A549 (cell line): ENCODE measurements around the gene LOC128125822.

Experiments
- CHD2 ChIP-seq: fragments of 150-350 bp; IDR thresholded peaks from 2 replicates; pipeline ENCODE4 v1.6.1; 2014; ENCODE audit warnings: low read length; ENCODE audit not compliant: partially characterized antibody
- JUNB ChIP-seq: fragments of >200 bp; sonication (Bioruptor Twin); formaldehyde crosslinking; IDR thresholded peaks from 2 replicates; pipeline ENCODE4 v1.6.1; 2016
- POLR2A ChIP-seq: IDR thresholded peaks from 2 replicates; pipeline ENCODE4 v1.6.1; 2012; ENCODE audit warnings: mild to moderate bottlenecking, low read length
- TF ChIP-seq, protein P1 (sequence below): fragments of >200 bp; sonication (Bioruptor Twin); formaldehyde crosslinking; IDR thresholded peaks from 3 replicates; pipeline ENCODE4 v1.5.1; 2016
- TF ChIP-seq, protein P2 (sequence below): IDR thresholded peaks from 2 replicates; pipeline ENCODE4 v1.6.1; 2012

DNA sequence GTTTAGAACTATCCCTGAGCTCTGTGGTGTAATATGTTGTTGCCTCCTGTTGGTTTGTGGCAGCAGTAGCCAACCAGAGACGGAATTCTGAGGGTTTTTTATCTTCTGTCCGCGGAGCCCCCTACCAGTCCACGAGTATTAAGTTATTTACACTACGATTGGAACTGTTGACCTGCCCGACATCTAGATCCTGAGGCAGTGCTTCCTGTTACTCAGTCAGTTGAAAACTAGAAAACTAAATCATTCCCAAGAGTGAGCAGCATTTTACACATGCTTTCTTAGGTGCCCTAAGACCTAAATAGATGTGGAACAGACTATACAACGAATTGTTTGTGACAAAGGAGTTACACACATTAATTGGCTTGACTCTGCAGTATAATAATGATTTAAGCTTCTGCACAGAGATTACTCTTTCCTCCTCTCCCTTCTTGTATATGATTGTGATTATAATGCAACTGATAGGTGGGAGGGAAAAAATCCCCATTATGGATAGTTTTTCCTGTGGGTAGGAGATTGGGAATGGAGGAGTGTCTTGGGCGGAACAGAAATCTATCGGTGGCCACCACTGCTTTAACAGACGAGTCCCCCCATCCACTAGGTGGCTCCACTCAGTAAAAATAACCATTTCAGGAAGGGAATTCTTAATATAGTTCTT lies 1.7 kb downstream of the LOC128125822 start:
- TF ChIP-seq JUNB (no peak), POLR2A (no peak), CHD2 (no peak)
- TF ChIP-seq, protein P1, sequence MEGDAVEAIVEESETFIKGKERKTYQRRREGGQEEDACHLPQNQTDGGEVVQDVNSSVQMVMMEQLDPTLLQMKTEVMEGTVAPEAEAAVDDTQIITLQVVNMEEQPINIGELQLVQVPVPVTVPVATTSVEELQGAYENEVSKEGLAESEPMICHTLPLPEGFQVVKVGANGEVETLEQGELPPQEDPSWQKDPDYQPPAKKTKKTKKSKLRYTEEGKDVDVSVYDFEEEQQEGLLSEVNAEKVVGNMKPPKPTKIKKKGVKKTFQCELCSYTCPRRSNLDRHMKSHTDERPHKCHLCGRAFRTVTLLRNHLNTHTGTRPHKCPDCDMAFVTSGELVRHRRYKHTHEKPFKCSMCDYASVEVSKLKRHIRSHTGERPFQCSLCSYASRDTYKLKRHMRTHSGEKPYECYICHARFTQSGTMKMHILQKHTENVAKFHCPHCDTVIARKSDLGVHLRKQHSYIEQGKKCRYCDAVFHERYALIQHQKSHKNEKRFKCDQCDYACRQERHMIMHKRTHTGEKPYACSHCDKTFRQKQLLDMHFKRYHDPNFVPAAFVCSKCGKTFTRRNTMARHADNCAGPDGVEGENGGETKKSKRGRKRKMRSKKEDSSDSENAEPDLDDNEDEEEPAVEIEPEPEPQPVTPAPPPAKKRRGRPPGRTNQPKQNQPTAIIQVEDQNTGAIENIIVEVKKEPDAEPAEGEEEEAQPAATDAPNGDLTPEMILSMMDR, result peak; percentile 65
- TF ChIP-seq, protein P2, sequence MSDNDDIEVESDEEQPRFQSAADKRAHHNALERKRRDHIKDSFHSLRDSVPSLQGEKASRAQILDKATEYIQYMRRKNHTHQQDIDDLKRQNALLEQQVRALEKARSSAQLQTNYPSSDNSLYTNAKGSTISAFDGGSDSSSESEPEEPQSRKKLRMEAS, result no peak
